AG08395 (cell line): ENCODE measurements around the gene HSD17B4.
A peak's percentile ranks its signal among the peaks of the same experiment; 100 is the strongest.
"Not testable (repeated sequence)": the region's sequence is repeated elsewhere in the genome, so short reads cannot be mapped to it uniquely, and the experiment has no call there.

Experiments used
- DNase-seq: peaks from one replicate; pipeline ENCODE4 v3.0.0; 2012; ENCODE audit warnings: mixed read lengths, low spot score

HSD17B4 gene, protein sequence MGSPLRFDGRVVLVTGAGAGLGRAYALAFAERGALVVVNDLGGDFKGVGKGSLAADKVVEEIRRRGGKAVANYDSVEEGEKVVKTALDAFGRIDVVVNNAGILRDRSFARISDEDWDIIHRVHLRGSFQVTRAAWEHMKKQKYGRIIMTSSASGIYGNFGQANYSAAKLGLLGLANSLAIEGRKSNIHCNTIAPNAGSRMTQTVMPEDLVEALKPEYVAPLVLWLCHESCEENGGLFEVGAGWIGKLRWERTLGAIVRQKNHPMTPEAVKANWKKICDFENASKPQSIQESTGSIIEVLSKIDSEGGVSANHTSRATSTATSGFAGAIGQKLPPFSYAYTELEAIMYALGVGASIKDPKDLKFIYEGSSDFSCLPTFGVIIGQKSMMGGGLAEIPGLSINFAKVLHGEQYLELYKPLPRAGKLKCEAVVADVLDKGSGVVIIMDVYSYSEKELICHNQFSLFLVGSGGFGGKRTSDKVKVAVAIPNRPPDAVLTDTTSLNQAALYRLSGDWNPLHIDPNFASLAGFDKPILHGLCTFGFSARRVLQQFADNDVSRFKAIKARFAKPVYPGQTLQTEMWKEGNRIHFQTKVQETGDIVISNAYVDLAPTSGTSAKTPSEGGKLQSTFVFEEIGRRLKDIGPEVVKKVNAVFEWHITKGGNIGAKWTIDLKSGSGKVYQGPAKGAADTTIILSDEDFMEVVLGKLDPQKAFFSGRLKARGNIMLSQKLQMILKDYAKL

GRCh38 chr5:119452373-119453039, at the start of gene HSD17B4:
Gene HSD17B4 (plus strand): TSS chr5:119452497. CDS start chr5:119452576, 79 bp downstream.
- peak; percentile 89 for DNase-seq

GRCh38 chr5:119402555-119402954, 49.7 kb upstream of the HSD17B4 start:
- DNase-seq, result no peak

DNA sequence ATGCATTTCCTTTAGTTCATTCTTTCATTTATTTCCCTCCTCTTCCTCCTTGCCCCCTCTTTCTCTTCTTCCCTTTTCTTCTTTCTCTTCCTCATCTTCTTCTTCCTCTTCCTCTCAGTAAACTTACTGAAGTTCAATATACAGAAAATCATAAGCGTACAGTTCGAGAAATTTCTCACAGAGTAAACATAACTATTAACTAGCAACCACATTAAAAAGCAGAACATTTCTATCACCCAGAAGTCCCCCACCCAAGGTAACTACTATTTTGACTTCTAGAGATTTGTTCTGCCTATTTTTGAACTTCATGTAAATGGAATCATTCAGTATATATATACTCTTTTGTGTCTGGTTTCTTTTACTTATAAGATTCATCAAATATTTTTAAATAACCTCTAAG, 48.3 kb upstream of the HSD17B4 start:
- no peak for DNase-seq

- no peak for DNase-seq
These were observed 46.9 kb upstream of the HSD17B4 start for GRCh38 chr5:119405419-119405818.

GRCh38 chr5:119406551-119407110, 45.7 kb upstream of the HSD17B4 start:
- no peak for DNase-seq

- DNase-seq, result no peak
These were observed 43.0 kb upstream of the HSD17B4 start for GRCh38 chr5:119409235-119409815.

GRCh38 chr5:119410448-119411159, 41.7 kb upstream of the HSD17B4 start:
- peak; percentile 12 for DNase-seq

- DNase-seq, result peak; percentile 69
These were observed 40.7 kb upstream of the HSD17B4 start for GRCh38 chr5:119411361-119412278.

GRCh38 chr5:119412279-119413227, 39.7 kb upstream of the HSD17B4 start:
- DNase-seq, result no peak

DNA sequence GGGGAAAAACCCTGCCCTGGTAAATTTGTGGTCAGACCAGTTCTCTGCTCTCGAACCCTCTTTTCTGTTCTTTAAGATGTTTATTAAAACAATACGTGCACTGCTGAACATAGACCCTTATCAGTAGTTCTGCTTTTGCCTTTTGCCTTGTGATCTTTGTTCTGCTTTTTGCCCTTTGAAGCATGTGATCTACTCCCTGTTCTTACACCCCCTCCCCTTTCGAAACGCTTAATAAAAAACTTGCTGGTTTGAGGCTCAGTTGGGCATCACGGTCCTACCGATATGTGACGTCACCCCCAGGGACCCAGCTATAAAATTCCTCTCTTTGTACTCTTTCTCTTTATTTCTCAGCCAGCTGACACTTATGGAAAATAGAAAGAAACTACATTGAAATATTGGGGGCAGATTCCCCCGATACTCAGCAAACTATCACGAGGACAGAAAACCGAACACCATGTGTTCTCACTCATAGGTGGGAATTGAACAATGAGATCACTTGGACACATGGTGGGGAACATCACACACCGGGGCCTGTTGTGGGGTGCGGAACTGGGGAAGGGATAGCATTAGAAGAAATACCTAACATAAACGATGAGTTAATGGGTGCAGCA, 38.1 kb upstream of the HSD17B4 start:
- not testable (repeated sequence) for DNase-seq

DNA sequence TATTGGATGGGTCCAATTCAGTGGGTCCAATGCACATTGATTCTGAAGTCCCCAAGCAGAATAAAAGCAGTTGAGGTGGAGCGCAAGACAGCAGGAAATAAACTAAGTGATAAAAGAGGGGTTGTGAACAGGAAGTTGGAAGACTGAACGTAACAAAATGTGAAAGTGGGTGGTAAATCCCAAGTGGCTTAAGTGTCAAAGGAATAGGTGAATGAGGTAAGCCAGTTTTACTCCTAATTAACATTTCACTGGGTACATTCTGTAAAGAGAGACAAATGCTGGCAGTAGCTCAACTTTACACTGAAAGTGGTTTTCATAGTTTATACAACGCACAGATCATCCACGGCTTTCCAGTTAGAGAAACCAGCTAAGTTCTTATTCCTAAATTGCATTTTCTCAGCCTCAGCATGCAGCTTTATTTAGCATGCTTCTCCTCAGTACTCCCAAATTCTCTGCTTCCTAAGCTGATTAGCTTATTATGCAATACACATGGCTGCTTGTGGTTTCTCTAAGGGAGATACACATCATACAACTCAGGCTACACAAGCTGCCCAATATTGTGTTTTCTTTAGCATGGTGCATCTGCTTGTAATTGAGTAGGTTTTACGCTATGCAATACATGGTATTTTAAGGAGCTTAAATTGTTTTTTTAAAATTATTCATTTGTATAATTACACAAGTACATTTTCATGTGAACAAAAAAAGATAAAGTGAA, 34.2 kb upstream of the HSD17B4 start:
- DNase-seq, result peak; percentile 47

- no peak for DNase-seq
These were observed 33.6 kb upstream of the HSD17B4 start for GRCh38 chr5:119418606-119419100.

DNA sequence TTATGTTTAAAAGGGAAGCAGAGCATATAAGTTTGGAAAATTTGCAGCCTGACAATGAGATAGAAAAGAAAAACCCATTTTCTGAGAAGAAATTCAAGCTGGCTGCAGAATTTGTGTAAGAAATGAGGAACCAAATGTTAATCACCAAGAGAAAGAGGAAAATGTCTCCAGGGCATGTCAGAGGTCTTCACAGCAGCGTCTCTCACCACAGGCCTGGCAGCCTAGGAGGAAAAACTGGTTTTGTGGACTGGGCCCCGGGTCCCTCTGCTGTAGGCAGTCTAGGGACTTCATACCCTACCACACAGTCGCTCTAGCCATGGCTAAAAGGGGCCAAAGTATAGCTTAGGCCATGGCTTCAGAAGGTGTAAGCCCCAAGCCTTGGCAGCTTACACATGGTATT, 32.1 kb upstream of the HSD17B4 start:
- DNase-seq, result no peak

- no peak for DNase-seq
These were observed 26.2 kb upstream of the HSD17B4 start for GRCh38 chr5:119426057-119426456.

GRCh38 chr5:119427060-119427459, 25.2 kb upstream of the HSD17B4 start:
- DNase-seq, result no peak

DNA sequence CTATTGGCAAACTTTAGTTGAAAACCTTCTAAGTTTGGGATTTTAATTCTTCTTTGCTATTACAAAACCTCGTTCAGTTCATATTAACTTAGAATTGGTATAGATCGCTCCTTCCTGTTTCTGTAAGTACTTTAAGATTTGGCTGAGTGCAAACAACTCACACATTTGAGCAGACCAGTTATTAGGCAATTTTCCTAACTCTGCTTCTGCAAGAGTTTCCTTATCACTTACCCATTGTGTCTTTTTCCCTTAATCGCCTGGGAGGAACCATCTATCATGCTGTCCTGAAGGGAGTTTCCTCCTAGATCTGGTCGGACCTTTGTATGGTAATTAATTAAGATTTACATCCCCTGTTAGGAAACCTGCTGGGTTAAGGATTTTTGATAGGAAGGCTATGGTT, 24.7 kb upstream of the HSD17B4 start:
- not testable (repeated sequence) for DNase-seq

DNA sequence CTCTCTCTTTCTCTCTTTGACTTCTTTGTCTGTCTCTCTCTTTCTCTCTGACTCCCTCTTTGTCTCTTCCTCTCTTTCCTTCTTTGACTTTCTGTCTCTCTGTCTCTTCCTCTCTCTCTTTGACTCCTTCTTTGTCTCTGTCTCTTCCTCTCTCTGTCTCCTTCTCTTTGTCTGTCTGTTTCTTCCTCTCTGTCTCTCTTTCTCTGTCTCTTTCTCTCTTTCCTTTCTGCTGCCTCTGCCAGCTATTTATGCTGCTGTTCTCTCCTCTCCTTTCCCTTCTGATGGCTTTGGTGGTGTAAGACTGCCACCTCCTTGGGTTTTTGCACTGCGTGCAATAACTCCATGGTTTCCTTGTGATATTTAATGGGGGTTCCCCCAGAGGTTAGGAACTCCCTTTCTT, 24.1 kb upstream of the HSD17B4 start:
- DNase-seq, result not testable (repeated sequence)

DNA sequence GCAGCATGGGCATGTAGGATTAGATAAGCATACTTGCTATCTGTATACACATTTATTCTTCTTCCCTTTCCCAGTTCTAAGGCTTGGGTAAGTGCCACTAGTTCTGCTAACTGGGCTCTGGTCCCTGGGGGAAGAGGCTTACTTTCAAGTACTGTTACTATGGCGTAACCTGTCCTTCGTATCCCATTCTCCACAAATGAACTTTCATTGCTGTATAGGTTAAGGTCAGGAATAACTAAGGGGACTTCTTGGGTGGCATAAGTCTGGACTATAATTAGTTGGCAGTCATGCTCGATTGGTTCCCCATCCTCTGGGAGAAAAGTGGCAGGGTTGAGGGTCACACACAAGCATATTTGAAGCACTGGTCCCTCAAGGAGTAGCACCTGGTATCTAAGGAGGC, 23.7 kb upstream of the HSD17B4 start:
- DNase-seq, result not testable (repeated sequence)
